GM10847 (cell line): ENCODE measurements around the gene SDCBP2.

Source experiments
- POLR2A ChIP-seq: IDR thresholded peaks from 2 replicates; pipeline ENCODE4 v1.6.1; 2011; ENCODE audit not compliant: insufficient read length; ENCODE audit errors: extremely low read depth

SDCBP2 gene

GRCh38 chr20:1337441-1337840 is 8.5 kb upstream of the SDCBP2 start:
- no peak for TF ChIP-seq POLR2A

- TF ChIP-seq POLR2A, result no peak
Measured at GRCh38 chr20:1336699-1337367, 7.9 kb upstream of the SDCBP2 start.

- TF ChIP-seq POLR2A, result no peak
Measured at GRCh38 chr20:1335961-1336698, 7.2 kb upstream of the SDCBP2 start.

- TF ChIP-seq POLR2A, result no peak
Measured at GRCh38 chr20:1334761-1335160, 5.8 kb upstream of the SDCBP2 start.

GRCh38 chr20:1334370-1334731 is 5.4 kb upstream of the SDCBP2 start:
- TF ChIP-seq POLR2A, result no peak

GRCh38 chr20:1333462-1334369 is 4.8 kb upstream of the SDCBP2 start:
- no peak for TF ChIP-seq POLR2A

- no peak for TF ChIP-seq POLR2A
Measured at GRCh38 chr20:1332749-1333300, 3.9 kb upstream of the SDCBP2 start.

GRCh38 chr20:1331801-1332453 is 3.0 kb upstream of the SDCBP2 start:
- TF ChIP-seq POLR2A, result no peak

- TF ChIP-seq POLR2A, result no peak
Measured at GRCh38 chr20:1331101-1331500, 2.2 kb upstream of the SDCBP2 start.

- TF ChIP-seq POLR2A, result no peak
Measured at GRCh38 chr20:1330075-1330830, 1.3 kb upstream of the SDCBP2 start.

GRCh38 chr20:1327827-1328679 is 886 bp downstream of the SDCBP2 start:
- no peak for TF ChIP-seq POLR2A

GRCh38 chr20:1327241-1327653 is 1.7 kb downstream of the SDCBP2 start:
- no peak for TF ChIP-seq POLR2A
